GM15510 (cell line): ENCODE measurements around the gene DCAKD.

Experiments
- POLR2A ChIP-seq: IDR thresholded peaks from 3 replicates; pipeline ENCODE4 v1.6.1; 2011; ENCODE audit warnings: borderline replicate concordance; ENCODE audit not compliant: insufficient read length; ENCODE audit errors: extremely low read depth

DCAKD gene

GRCh38 chr17:45009676-45010467 lies 41.6 kb downstream of the DCAKD start:
- TF ChIP-seq POLR2A = no peak

GRCh38 chr17:45008216-45008615 lies 43.2 kb downstream of the DCAKD start:
- TF ChIP-seq POLR2A = no peak

- TF ChIP-seq POLR2A = no peak
Observed at GRCh38 chr17:45006927-45007461, 44.4 kb downstream of the DCAKD start.

GRCh38 chr17:45005700-45006099 lies 45.7 kb downstream of the DCAKD start:
- TF ChIP-seq POLR2A = no peak

GRCh38 chr17:45004388-45004787 lies 47.0 kb downstream of the DCAKD start:
- no peak for TF ChIP-seq POLR2A

DNA sequence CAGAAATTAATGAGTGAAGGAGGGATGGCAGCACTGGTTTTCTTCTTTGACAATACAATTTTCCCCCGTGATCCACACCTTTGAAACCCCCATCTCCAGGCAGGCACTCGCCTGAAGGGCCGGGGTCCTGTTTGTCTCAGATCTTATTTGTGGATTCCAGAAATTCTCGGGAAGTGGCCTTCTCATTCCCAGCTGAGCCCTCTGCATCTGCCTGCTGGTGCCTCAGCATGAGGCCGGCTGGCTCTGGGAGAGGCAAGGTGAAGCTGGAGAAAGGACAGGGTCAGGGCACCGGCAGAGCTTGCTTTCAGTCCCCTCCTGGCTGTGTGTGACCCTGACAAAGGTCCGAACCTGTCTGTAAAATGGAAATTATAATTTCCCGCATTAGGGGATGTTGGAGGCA lies 47.6 kb downstream of the DCAKD start:
- TF ChIP-seq POLR2A = no peak

DNA sequence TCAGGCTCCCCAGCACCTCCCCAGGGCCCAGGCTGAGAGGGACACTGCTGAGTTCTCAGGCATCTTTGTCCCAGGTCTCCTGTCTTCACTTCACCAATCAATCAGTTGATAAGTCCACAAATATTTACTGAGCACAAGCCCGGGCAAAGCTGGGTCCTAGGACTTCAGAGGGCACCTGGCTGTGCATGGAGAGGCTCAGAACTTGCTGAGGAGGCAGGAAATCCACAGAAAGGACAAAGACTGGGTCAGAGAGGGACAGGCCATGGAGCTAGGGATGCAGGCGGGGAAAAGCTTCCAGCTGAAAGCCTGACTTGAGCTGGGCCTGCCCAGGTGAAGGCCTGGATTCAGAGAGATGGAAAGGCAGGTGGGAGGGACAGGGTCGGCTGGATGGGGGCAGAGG lies 50.1 kb downstream of the DCAKD start:
- no peak for TF ChIP-seq POLR2A

DNA sequence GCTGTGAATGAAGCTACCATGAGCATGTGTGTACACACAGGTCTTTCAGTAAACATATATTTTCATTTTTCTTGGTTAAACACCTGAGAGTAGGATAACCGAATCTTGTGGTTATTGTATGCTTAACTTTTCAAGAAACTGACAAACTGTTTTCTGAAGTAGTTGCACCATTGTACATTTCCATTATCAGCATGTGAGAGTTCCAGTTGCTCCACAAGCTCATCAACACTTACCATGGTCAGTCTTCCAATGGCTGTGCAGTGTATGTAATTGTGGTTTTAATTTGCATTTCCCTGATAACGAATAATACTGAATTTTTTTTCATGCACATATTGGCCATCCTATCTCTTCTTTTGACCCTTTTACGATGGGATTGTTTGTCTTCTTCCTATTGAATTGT lies 52.0 kb downstream of the DCAKD start:
- TF ChIP-seq POLR2A = no peak

DNA sequence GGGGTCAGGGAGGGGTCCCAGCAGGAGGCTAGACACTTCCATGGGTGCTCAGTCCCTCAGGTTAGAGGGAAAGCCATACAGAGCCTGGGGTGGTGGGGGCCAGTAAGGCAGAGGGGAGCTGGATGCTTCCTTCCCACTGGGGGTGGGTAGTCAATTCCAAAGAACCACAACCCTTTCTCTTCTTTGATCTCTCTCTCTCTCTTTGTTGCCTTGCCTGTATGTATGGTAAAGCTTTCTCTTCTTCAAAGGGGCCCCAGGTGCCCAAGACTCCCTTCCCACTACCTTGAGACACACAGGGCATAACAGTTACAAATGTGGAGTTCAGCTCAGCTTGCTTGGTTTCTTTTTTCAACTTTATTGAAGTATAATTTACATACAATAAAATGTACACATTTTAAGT lies 52.8 kb downstream of the DCAKD start:
- no peak for TF ChIP-seq POLR2A

- no peak for TF ChIP-seq POLR2A
Observed at GRCh38 chr17:44997733-44998520, 53.5 kb downstream of the DCAKD start.

DNA sequence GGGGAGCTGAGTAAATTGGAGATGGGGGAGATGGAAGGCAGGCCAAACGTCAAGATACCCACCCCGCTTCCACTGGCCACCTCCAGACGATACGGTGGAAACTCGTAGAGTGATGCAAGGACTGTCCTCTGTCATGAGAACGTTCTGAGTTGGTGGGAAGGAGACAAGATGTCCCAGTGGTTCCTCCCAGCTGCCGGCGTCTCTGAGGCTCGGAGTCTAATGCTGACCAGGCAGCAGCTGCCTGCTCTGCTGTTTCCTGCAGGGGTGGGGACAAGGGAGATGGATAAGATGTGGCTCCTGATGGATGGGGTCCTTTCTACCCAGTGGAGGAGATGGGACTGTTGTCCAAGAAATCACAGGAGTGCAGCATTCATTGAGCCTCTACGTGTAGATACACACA lies 55.1 kb downstream of the DCAKD start:
- TF ChIP-seq POLR2A = no peak

DNA sequence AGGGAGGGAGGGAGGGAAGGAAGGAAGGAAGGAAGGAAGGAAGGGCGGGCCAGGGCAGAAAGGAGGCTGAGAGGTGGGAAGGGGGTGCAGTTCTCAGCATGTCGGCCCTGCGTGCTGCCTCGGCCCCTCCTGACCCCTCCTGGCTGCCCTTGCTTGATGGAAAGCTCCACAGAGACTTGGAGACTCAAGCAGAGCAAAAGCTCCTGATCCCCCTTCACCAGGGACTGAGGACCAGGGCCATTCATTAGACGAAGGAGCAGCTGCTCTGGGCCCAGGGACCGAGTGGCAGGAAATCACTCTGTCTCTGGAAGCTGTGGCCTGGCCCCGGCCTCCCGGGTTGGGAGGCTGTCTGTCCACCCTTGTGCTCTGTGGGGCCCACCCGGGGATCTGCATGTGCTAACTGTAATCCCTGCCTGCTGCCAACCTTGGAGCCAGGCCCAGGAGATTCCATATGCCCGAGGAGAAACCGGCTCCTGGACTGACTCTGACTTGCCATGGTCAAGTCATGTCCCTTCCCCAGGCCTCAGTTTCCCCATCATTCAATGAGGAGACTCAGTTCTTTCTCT lies 55.9 kb downstream of the DCAKD start:
- TF ChIP-seq POLR2A = no peak

DNA sequence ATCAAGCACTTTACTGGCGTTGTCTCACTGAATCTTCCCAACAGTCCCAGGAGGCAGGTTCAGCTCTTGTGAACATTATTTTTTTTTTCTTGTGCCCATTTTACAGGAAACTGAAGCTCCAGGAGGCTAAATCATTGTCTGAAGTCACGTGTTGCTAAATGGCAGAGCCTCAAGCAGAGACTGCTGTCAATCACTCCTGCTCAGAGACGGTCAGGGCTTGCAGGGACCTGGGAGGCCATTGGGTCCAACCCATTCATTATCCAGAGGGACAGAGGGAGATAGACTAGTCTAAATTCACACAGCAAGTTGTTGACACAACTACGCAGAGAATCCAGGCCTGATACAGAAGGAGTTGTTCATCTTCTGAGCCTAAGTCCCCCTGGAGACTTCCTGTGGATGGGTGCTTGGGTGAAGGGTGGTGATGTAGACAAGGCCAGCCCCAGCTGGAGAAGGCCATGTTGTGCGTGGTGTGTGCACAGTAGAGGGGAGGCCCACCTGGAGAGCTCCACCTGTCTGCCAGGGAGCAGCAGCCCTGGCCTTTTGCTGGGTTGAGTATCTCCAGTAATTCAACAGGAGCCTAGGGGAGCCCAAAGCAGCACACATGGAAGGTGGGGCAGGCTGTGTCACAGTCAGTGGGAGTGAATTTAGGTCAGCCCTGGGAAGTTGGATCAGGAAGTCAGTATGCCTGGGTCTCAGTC lies 59.0 kb downstream of the DCAKD start:
- no peak for TF ChIP-seq POLR2A

GRCh38 chr17:44990994-44991393 lies 60.4 kb downstream of the DCAKD start:
- no peak for TF ChIP-seq POLR2A
